ENCODE data around the gene FBXL7. TPM values are rescaled to one million over a fixed set of nuclear protein-coding genes. Genes with fewer than 3 reads are reported as not detected.

FBXL7 gene
- polyA plus RNA-seq, 3 donors from 2014 or later = not detected

DNA sequence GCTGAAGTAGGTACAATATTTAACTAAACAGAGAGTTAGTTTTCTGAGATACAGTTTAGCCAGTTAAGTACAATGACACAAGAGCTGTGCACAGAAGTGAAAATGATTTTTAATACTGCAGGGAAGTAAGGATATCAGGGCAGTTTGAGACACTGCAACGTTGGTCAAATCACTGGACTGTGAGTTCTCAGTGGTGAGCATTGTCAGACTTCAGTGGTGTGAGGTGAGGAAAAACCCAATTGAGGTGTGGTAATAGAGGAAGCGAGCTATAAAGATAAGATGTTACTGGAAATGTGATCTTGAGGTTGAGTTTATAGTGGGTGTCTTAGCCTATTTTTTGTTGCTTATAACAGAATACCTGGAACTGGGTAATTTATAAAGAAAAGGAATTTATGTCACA is 12.8 kb upstream of the FBXL7 start:
- H3K27me3 Mint-ChIP-seq (ENCODE audit: low read depth in 3 of 3) = no peaks in the 10 kb centered on the region
- H3K4me3 Mint-ChIP-seq = no peak overlapping the region
- H3K36me3 Mint-ChIP-seq = no peaks in the 10 kb centered on the region
- H3K4me1 Mint-ChIP-seq = no peaks in the 10 kb centered on the region
- DNase-seq = no peak
- peaks cover 2 to 23% (median 7%) of the 10 kb centered on the region in 6 donors for H3K9me3 Mint-ChIP-seq
- H3K27ac Mint-ChIP-seq = no peak overlapping the region

DNA sequence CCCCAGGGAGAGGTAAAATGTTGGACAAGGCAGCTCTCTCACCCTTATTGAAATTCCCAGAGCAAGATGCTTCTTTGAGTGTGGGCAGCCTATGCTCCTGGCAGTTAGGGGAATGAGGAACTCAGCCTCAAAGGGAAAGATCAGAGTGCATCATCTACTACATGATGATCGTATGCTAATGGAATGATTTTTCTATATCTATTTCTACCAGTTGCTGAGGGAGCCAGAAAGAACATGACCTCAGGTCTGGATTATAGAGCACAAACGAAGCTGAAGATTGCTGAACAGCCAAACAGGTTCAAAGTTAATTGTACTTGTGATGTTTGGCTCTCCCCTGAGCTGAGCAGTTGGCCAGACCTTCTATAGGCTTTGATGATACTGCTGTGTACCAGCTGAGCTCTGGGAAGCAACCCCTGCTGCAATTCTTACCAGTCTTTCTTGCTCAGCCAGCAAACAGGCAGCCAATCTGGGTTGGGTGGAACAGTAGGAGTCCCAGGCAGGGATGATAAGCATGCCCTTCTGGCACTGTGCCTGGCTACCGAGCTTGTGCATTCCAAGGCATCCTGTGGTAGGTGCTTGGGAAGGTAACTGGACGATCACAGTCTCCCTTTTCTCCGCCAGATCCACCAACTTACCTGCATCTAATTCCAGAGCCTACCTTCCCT is 10.3 kb upstream of the FBXL7 start:
- H3K27ac Mint-ChIP-seq = no peak overlapping the region
- no peak for DNase-seq
- H3K4me3 Mint-ChIP-seq = no peak overlapping the region
- no peaks in the 10 kb centered on the region for H3K36me3 Mint-ChIP-seq
- H3K27me3 Mint-ChIP-seq (ENCODE audit: low read depth in 3 of 3) = no peaks in the 10 kb centered on the region
- H3K4me1 Mint-ChIP-seq = no peaks in the 10 kb centered on the region
- H3K9me3 Mint-ChIP-seq = peaks cover 2 to 20% (median 11%) of the 10 kb centered on the region in 6 donors

- Mint-ChIP-seq H3K27ac (no peak overlapping the region), H3K9me3 (peaks cover 2 to 34% (median 11%) of the 10 kb centered on the region in 6 donors), H3K4me3 (no peak overlapping the region), H3K4me1 (no peaks in the 10 kb centered on the region), H3K27me3 (ENCODE audit: low read depth in 3 of 3) (no peaks in the 10 kb centered on the region), H3K36me3 (no peaks in the 10 kb centered on the region)
- DNase-seq = no peak
Observed at GRCh38 chr5:15492545-15492944, 7.4 kb upstream of the FBXL7 start.

DNA sequence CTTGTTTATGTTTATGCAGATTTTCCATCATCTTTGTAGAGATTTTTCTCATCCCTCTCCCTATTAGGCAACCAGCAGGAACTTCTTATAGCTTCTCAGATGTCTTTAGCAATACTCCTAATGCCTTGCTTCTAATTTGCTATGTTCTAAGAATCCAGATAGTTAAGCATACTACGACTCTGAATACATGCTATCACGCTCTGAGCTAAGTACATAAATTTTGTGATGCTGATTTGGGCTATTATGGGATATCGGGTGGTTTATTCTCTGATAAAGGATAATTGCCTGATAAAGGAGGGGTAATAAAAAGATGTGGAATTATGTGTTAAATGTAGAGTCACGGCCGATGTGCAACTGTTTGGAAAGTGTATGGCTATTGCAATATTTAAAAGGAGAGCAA is 6.5 kb upstream of the FBXL7 start:
- Mint-ChIP-seq H3K27me3 (ENCODE audit: low read depth in 3 of 3) (peaks cover 2 to 4% (median 3%) of the 10 kb centered on the region in 3 donors), H3K4me1 (no peaks in the 10 kb centered on the region), H3K4me3 (no peak overlapping the region), H3K9me3 (peaks cover 4 to 41% (median 12%) of the 10 kb centered on the region in 6 donors), H3K27ac (no peak overlapping the region), H3K36me3 (no peaks in the 10 kb centered on the region)
- DNase-seq = no peak

DNA sequence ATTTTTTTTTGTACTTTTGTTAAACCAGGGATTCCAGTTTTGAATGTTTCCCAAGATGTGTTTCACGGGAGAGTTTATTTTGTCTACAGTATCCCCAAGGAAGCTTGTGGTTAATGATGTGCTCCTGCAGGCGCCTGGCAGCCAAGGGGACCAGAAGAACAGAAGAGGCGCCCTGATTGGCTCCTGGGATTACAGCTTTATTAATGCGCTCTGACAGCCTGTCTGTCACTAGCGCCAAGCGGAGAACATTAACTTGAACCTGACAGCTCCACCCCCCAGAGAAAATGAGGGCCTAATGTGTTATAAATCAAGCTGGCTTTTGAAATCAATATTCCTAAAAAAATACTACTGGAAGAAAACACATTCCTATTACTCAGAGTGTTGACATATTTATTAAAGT is 5.0 kb upstream of the FBXL7 start:
- Mint-ChIP-seq H3K36me3 (no peaks in the 10 kb centered on the region), H3K4me3 (no peak overlapping the region), H3K27ac (no peak overlapping the region), H3K4me1 (no peaks in the 10 kb centered on the region), H3K9me3 (peaks cover 4 to 42% (median 15%) of the 10 kb centered on the region in 6 donors), H3K27me3 (ENCODE audit: low read depth in 3 of 3) (peaks cover 3 to 8% (median 4%) of the 10 kb centered on the region in 3 donors)
- no peak for DNase-seq

DNA sequence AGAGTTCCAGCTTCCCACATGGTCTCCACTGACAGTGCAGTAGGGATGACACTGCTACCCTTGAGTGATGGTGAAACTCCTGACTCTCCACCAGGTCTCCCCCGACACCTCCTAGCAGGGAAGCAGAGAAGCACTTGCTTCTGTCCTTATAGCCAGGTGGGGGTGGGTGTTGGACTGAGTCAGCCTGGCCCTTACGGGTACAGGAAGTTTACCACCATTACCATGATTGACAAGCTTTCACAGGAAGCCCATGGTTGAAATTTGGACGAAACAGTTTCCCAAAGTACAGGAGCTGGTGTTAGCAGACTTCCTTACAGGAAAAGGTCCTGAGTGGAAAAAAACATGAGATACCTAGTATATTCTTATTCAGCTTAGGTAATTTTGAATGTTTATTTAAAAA is 3.1 kb upstream of the FBXL7 start:
- no peak overlapping the region for H3K27ac Mint-ChIP-seq
- no peak overlapping the region for H3K4me3 Mint-ChIP-seq
- H3K4me1 Mint-ChIP-seq = no peaks in the 10 kb centered on the region
- DNase-seq = no peak
- H3K27me3 Mint-ChIP-seq (ENCODE audit: low read depth in 3 of 3) = peaks cover 3 to 16% (median 10%) of the 10 kb centered on the region in 3 donors
- peaks cover 6 to 45% (median 14%) of the 10 kb centered on the region in 6 donors for H3K9me3 Mint-ChIP-seq
- no peaks in the 10 kb centered on the region for H3K36me3 Mint-ChIP-seq

- Mint-ChIP-seq H3K4me3 (no peak overlapping the region), H3K27ac (no peak overlapping the region), H3K9me3 (peaks cover 4 to 62% (median 13%) of the 10 kb centered on the region in 6 donors), H3K4me1 (no peaks in the 10 kb centered on the region), H3K27me3 (ENCODE audit: low read depth in 3 of 3) (peaks cover 3 to 20% (median 10%) of the 10 kb centered on the region in 3 donors), H3K36me3 (no peaks in the 10 kb centered on the region)
- DNase-seq = no peak
Observed at GRCh38 chr5:15500325-15501001, 483 bp downstream of the FBXL7 start.

- Mint-ChIP-seq H3K27me3 (ENCODE audit: low read depth in 3 of 3) (peaks cover 3 to 20% (median 10%) of the 10 kb centered on the region in 3 donors), H3K4me3 (no peak overlapping the region)
Observed at GRCh38 chr5:15501091-15501791, 1.3 kb downstream of the FBXL7 start.

DNA sequence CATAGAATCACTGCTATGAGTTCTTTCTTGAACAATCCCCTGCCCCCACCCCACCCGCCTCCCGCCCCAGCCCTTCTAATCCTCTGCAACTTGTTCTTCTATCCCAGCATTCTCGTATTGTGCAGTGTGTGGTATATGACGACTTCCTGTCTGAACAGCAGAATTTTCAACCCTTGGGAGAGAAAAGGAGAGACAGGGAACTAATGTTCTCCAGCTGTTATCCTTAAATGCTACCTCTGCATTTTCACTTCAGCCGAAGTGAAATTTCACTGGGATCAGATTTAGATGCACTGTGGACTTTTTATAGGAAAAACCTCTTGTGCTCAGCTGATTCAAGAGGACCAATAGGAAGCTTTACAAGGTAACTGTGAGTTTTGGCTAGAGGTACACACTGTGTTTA is 2.2 kb downstream of the FBXL7 start:
- H3K4me1 Mint-ChIP-seq = no peaks in the 10 kb centered on the region
- peaks cover 3 to 20% (median 10%) of the 10 kb centered on the region in 3 donors for H3K27me3 Mint-ChIP-seq (ENCODE audit: low read depth in 3 of 3)

More at GRCh38 chr5:15501091-15501791, 1.3 kb downstream of the FBXL7 start:
- Mint-ChIP-seq H3K36me3 (no peaks in the 10 kb centered on the region), H3K9me3 (peaks cover 4 to 55% (median 13%) of the 10 kb centered on the region in 6 donors), H3K4me1 (no peaks in the 10 kb centered on the region), H3K27ac (no peak overlapping the region)
- no peak for DNase-seq

GRCh38 chr5:15506146-15506545 is 6.2 kb downstream of the FBXL7 start:
- H3K9me3 Mint-ChIP-seq = peaks cover 5 to 39% (median 9%) of the 10 kb centered on the region in 6 donors

More for the DNA sequence above, 2.2 kb downstream of the FBXL7 start:
- no peaks in the 10 kb centered on the region for H3K36me3 Mint-ChIP-seq
- DNase-seq = no peak
- peaks cover 4 to 53% (median 15%) of the 10 kb centered on the region in 6 donors for H3K9me3 Mint-ChIP-seq
- H3K27ac Mint-ChIP-seq = no peak overlapping the region
- H3K4me3 Mint-ChIP-seq = no peak overlapping the region

DNA sequence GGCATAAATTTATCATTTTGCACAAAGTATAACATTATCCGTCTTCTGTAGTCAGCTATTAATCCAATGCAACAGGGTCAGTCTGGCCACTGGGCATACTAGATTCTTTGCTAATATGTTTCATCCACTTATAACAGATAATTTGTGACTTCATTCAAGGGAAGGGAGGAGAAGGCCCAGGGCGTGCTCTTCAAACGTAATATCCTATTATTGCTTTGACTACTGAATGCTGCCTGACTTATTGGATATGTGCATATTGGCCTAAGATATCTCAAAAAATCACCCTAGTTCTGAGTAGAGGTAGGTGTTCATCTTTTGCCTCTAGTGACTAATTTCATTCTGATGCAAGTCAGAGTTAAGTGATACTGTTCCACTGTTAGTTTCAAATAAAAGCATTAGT is 6.9 kb downstream of the FBXL7 start:
- Mint-ChIP-seq H3K27me3 (ENCODE audit: low read depth in 3 of 3) (peaks cover 0 to 4% (median 0%) of the 10 kb centered on the region in 3 donors), H3K4me1 (no peaks in the 10 kb centered on the region), H3K27ac (no peak overlapping the region), H3K36me3 (no peaks in the 10 kb centered on the region), H3K4me3 (no peak overlapping the region), H3K9me3 (peaks cover 2 to 31% (median 7%) of the 10 kb centered on the region in 6 donors)
- DNase-seq = no peak

More at GRCh38 chr5:15506146-15506545, 6.2 kb downstream of the FBXL7 start:
- Mint-ChIP-seq H3K4me3 (no peak overlapping the region), H3K27me3 (ENCODE audit: low read depth in 3 of 3) (peaks cover 0 to 8% (median 6%) of the 10 kb centered on the region in 3 donors), H3K36me3 (no peaks in the 10 kb centered on the region), H3K4me1 (no peaks in the 10 kb centered on the region), H3K27ac (no peak overlapping the region)
- no peak for DNase-seq

- Mint-ChIP-seq H3K4me1 (no peaks in the 10 kb centered on the region), H3K27ac (no peak overlapping the region), H3K27me3 (ENCODE audit: low read depth in 3 of 3) (no peaks in the 10 kb centered on the region), H3K4me3 (no peak overlapping the region), H3K36me3 (no peaks in the 10 kb centered on the region), H3K9me3 (peaks cover 2 to 15% (median 5%) of the 10 kb centered on the region in 6 donors)
- DNase-seq = no peak
Observed at GRCh38 chr5:15510092-15510491, 10.1 kb downstream of the FBXL7 start.

GRCh38 chr5:15510831-15511230 is 10.9 kb downstream of the FBXL7 start:
- Mint-ChIP-seq H3K4me1 (no peaks in the 10 kb centered on the region), H3K27me3 (ENCODE audit: low read depth in 3 of 3) (no peaks in the 10 kb centered on the region), H3K27ac (no peak overlapping the region), H3K36me3 (no peaks in the 10 kb centered on the region), H3K4me3 (no peak overlapping the region), H3K9me3 (peaks cover 2 to 17% (median 5%) of the 10 kb centered on the region in 6 donors)
- DNase-seq = no peak

GRCh38 chr5:15513431-15513830 is 13.5 kb downstream of the FBXL7 start:
- Mint-ChIP-seq H3K27ac (no peak overlapping the region), H3K36me3 (no peaks in the 10 kb centered on the region), H3K4me1 (no peaks in the 10 kb centered on the region), H3K4me3 (no peak overlapping the region), H3K27me3 (ENCODE audit: low read depth in 3 of 3) (peaks cover 0 to 2% (median 0%) of the 10 kb centered on the region in 3 donors), H3K9me3 (peaks cover 0 to 27% (median 15%) of the 10 kb centered on the region in 6 donors)
- no peak for DNase-seq
